Body of pancreas (tissue), 4 donors: ENCODE data around the gene HILPDA. TPM values are rescaled to one million over a fixed set of nuclear protein-coding genes. Genes with fewer than 3 reads are reported as not detected.

ENCODE experiments used
- ATAC-seq: fragments of 150-250 bp; one replicate; pipeline ENCODE4 v1.9.1; 2016
- DNase-seq, 4 donors: peaks; one replicate each; pipeline ENCODE4 v3.0.0-alpha.2; 2019
- H3K27ac ChIP-seq, 4 donors: fragments of 200-600 bp; sonication (generic); 1 replicate in 3 of 4; 2 replicates in 1 of 4; pipeline versions ENCODE4 v1.5.1 to v1.6.1; 2016 to 2019; ENCODE audit warnings: mild to moderate bottlenecking in 1 of 4, mixed read lengths in 1 of 4, moderate library complexity in 1 of 4
- H3K27me3 ChIP-seq, 2 donors: fragments of 200-600 bp; sonication (generic); one replicate each; pipeline ENCODE4 v1.6.0; 2016; ENCODE audit warnings: mild to moderate bottlenecking in 1 of 2
- H3K36me3 ChIP-seq, 2 donors: fragments of 200-600 bp; sonication (generic); replicated peaks in 1 of 2; 2 replicates each; pipeline ENCODE4 v1.5.1; 2016; ENCODE audit warnings: low read depth in 2 of 2; ENCODE audit not compliant: insufficient read depth in 1 of 2
- H3K4me1 ChIP-seq: fragments of 200-600 bp; sonication (generic); one replicate; pipeline ENCODE4 v1.6.0; 2016
- H3K4me3 ChIP-seq, 2 donors: fragments of 200-600 bp; sonication (generic); 1 replicate in 1 of 2; 2 replicates in 1 of 2; pipeline ENCODE4 v1.5.1; 2016 to 2019
- H3K9me3 ChIP-seq, 3 donors: fragments of 200-600 bp; sonication (generic); 1 replicate in 2 of 3; 2 replicates in 1 of 3; pipeline ENCODE4 v1.5.1; 2016
- CTCF ChIP-seq, 7 experiments: fragments of 450-650 bp in 4 of 7; fragments of 200-600 bp in 3 of 7; sonication (generic) in 3 of 7; IDR thresholded peaks; one replicate each; pipeline ENCODE4 v1.5.1; 2016 to 2019; ENCODE audit warnings: antibody characterized with exemption in 7 of 7
- POLR2A ChIP-seq, 3 donors: fragments of 450-650 bp; IDR thresholded peaks; one replicate each; pipeline ENCODE4 v1.6.1; 2016; ENCODE audit warnings: antibody characterized with exemption in 3 of 3, mild to moderate bottlenecking in 2 of 3
- WGBS, 2 donors: methylation state at CpG; one replicate each; pipeline ENCODE4 v1.1.5; 2017; 5-methylcytosine and 5-hydroxymethylcytosine counted together
- intact Hi-C: fragments of 100-400 bp; cut with DNase I; formaldehyde crosslinking; loops from one replicate; pipeline ENCODE4 v1.15.1; 2023
- total RNA-seq, 2 donors: library from RNA; depleted of rRNA; stranded (reverse); fragments of >200 nt; gene quantifications; one replicate each; pipeline ENCODE4 v1.1.0, GENCODE V29; 2016

Gene HILPDA
- total RNA-seq, 2 donors from 2014 or later, result 7.9 to 9.1 TPM

- no peak for ATAC-seq
- intact Hi-C loops, result no loop called here
- Histone ChIP-seq H3K27me3 (no peaks in the 10 kb centered on the region), H3K9me3 (no peaks in the 10 kb centered on the region), H3K27ac (no peak overlapping the region), H3K36me3 (no peaks in the 10 kb centered on the region), H3K4me1 (no peaks in the 10 kb centered on the region), H3K4me3 (no peak overlapping the region)
- DNase-seq, result no peak
- WGBS, 2 donors, result 85 to 93% methylated on average over 3 of the region's 3 CpGs
- TF ChIP-seq CTCF (IDR thresholded peaks at IDR 0.05) (no peak), POLR2A (IDR thresholded peaks at IDR 0.05) (no peak)
Observed at GRCh38 chr7:128417071-128417470, 38.6 kb upstream of the HILPDA start.

- Histone ChIP-seq H3K27me3 (no peaks in the 10 kb centered on the region), H3K36me3 (no peaks in the 10 kb centered on the region), H3K4me1 (no peaks in the 10 kb centered on the region), H3K27ac (no peak overlapping the region), H3K4me3 (no peak overlapping the region), H3K9me3 (no peaks in the 10 kb centered on the region)
- no peak for TF ChIP-seq POLR2A (IDR thresholded peaks at IDR 0.05)
- no peak for TF ChIP-seq CTCF (IDR thresholded peaks at IDR 0.05)
- intact Hi-C loops, result no loop called here
- 82 to 88% methylated on average over 7 of the region's 7 CpGs for WGBS, 2 donors
- DNase-seq (no peak), ATAC-seq (no peak)
Observed at GRCh38 chr7:128419257-128419656, 36.4 kb upstream of the HILPDA start.

- no peaks in the 10 kb centered on the region for H3K9me3 ChIP-seq
- TF ChIP-seq CTCF (IDR thresholded peaks at IDR 0.05), result no peak
- TF ChIP-seq POLR2A (IDR thresholded peaks at IDR 0.05), result no peak
- no peak for ATAC-seq
- no peak overlapping the region for H3K27ac ChIP-seq
- 91 to 94% methylated on average over 1 of the region's 1 CpG for WGBS, 2 donors
- H3K4me1 ChIP-seq, result no peaks in the 10 kb centered on the region
- no peaks in the 10 kb centered on the region for H3K36me3 ChIP-seq
- intact Hi-C loops, result no loop called here
- H3K4me3 ChIP-seq, result no peak overlapping the region
- no peak for DNase-seq
- no peaks in the 10 kb centered on the region for H3K27me3 ChIP-seq
Observed at GRCh38 chr7:128420773-128421172, 34.9 kb upstream of the HILPDA start.

- Histone ChIP-seq H3K9me3 (no peaks in the 10 kb centered on the region), H3K27me3 (no peaks in the 10 kb centered on the region), H3K4me1 (no peaks in the 10 kb centered on the region), H3K4me3 (no peak overlapping the region), H3K27ac (no peak overlapping the region), H3K36me3 (no peaks in the 10 kb centered on the region)
- no peak for ATAC-seq
- DNase-seq, result no peak
- intact Hi-C loops, result no loop called here
- 89 to 90% methylated on average over 1 of the region's 1 CpG for WGBS, 2 donors
- TF ChIP-seq POLR2A (IDR thresholded peaks at IDR 0.05) (no peak), CTCF (IDR thresholded peaks at IDR 0.05) (no peak)
Observed at GRCh38 chr7:128421384-128421783, 34.3 kb upstream of the HILPDA start.

- no peaks in the 10 kb centered on the region for H3K4me1 ChIP-seq
- no peak for DNase-seq
- TF ChIP-seq POLR2A (IDR thresholded peaks at IDR 0.05) (no peak), CTCF (IDR thresholded peaks at IDR 0.05) (no peak)
- 40 to 52% methylated on average over 1 of the region's 1 CpG for WGBS, 2 donors
- no peak for ATAC-seq
- no peak overlapping the region for H3K27ac ChIP-seq
- H3K4me3 ChIP-seq, result no peak overlapping the region
- no peaks in the 10 kb centered on the region for H3K9me3 ChIP-seq
- intact Hi-C loops, result no loop called here
- no peaks in the 10 kb centered on the region for H3K27me3 ChIP-seq
- no peaks in the 10 kb centered on the region for H3K36me3 ChIP-seq
Observed at GRCh38 chr7:128422037-128422436, 33.6 kb upstream of the HILPDA start.
